Esophagus muscularis mucosa (tissue), 3 donors: ENCODE results near the gene SRP19.

ENCODE experiments used
- CTCF ChIP-seq, 3 experiments: fragments of 200-600 bp in 2 of 3; fragments of 450-650 bp in 1 of 3; sonication (generic) in 2 of 3; IDR thresholded peaks; one replicate each; pipeline ENCODE4 v1.5.1; 2017 to 2019; ENCODE audit warnings: antibody characterized with exemption in 3 of 3, mild to moderate bottlenecking in 2 of 3, moderate library complexity in 1 of 3
- POLR2A ChIP-seq: fragments of 450-650 bp; IDR thresholded peaks from one replicate; pipeline ENCODE4 v1.6.1; 2017; ENCODE audit warnings: antibody characterized with exemption, moderate library complexity, mild to moderate bottlenecking, low read depth
- POLR2AphosphoS5 ChIP-seq, 2 donors: sonication (generic); formaldehyde crosslinking; IDR thresholded peaks; one replicate each; pipeline ENCODE4 v1.6.1; 2017; ENCODE audit warnings: antibody characterized with exemption in 2 of 2

- TF ChIP-seq CTCF (IDR thresholded peaks at IDR 0.05) (no peak), POLR2A (no peak), POLR2AphosphoS5 (IDR thresholded peaks at IDR 0.05) (no peak)
Measured at GRCh38 chr5:112844489-112844888, 16.6 kb upstream of the SRP19 start.
